ENCODE results near the gene C17orf107. TPM values are rescaled to one million over a fixed set of nuclear protein-coding genes. Genes with fewer than 3 reads are reported as not detected.

C17orf107 gene
- total and polyA plus RNA-seq, 9 of the 15 experiments (the other 6 are each of a cell fraction or from before 2014, with no cell fraction given), result 0.05 to 0.29 (median 0.07) TPM; not detected in 4

DNA sequence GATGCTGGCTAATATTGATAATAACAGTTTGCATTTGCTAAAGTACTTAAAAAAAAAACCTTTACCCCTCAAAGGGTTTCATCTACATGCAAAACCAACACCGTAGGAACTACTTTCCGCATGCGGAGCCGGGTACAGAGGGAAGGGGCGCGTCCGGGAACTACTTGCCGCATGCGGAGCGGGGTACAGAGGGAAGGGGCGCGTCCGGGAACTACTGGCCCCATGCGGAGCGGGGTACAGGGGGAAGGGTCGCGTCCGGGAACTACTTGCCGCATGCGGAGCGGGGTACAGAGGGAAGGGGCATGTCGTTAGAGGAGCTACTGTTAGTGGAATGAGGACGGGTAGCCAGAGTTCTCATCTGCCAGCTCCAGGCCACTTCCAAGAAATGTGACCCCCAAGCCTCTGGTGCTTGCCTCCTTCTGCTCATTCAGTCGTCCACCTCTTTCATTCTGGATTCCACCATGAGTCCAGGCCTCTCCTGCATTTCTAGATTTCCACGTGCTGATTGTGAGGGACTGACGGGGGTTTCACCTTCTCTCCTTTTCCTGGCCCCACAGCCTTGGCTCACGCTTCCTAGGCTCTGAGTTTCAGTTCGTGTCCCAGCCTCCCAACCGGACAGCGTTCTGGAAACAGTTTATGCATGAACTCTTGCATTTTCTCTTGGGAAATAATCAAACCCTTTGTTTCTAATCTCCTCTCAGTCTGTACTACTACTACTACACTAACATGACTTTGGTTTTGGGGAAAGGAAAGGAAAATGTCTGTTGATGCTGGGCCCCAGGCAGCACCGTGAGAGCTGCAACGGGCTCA is 39.3 kb upstream of the C17orf107 start:
- no peak overlapping the region for H2AFZ ChIP-seq (ENCODE audit: low read depth, low read length)
- CTCF ChIA-PET (ENCODE audit: low intra/inter-chr PET ratio), result no interaction called here
- H3K9me1 ChIP-seq (ENCODE audit: control insufficient read depth, insufficient read depth, low read length), result no peaks in the 10 kb centered on the region

More for the DNA sequence above, 39.3 kb upstream of the C17orf107 start:
- Histone ChIP-seq H3K4me1 (replicated peaks in 1 of 2; ENCODE audit: control insufficient read depth in 2 of 2, insufficient read depth in 2 of 2, low read length in 2 of 2) (peaks cover 8 to 10% of the 10 kb centered on the region in 2 experiments; a peak in 4 of 5 replicates), H4K20me1 (replicated peaks; ENCODE audit: control insufficient read depth, insufficient read depth, low read length) (no peaks in the 10 kb centered on the region; the same call in none of the 2 replicates), H3K27me3 (ENCODE audit: control insufficient read depth in 2 of 2, insufficient read depth in 2 of 2, low read length in 2 of 2) (no peaks in the 10 kb centered on the region), H3K27ac (ENCODE audit: extremely low read depth, low read depth, low read length) (no peak overlapping the region), H3K9ac (ENCODE audit: insufficient read depth in 1 of 2, low read depth in 2 of 2, low read length in 2 of 2) (no peak overlapping the region), H3K79me2 (ENCODE audit: control insufficient read depth, insufficient read depth, low read length) (peaks cover 22% of the 10 kb centered on the region; the same call in 2 of the 3 replicates), H3K36me3 (ENCODE audit: control insufficient read depth, insufficient read depth, low read length) (peaks cover 26% of the 10 kb centered on the region; the same call in 2 of the 3 replicates), H3K9me3 (replicated peaks; ENCODE audit: control insufficient read depth, insufficient read depth, low read depth, low read length) (no peaks in the 10 kb centered on the region), H3K4me2 (ENCODE audit: insufficient read depth, low read length) (no peak overlapping the region), H3K4me3 (no peak overlapping the region)
- BruUV-seq (replicated peaks), result no TSS peak
- intact Hi-C loops (cut with micrococcal nuclease), result no loop called here
- 93% methylated on average over 19 of the region's 32 CpGs for WGBS (ENCODE audit: insufficient coverage, low coverage, missing lambda C conversion rate)
- FAIRE-seq (no peak), DNase-seq (ENCODE audit: extremely low read depth in 1 of 4, low spot score in 3 of 4) (no peak), ATAC-seq (no peak)
- POLR2A ChIA-PET, result interaction anchor here (0.9 kb wide), 1 partner anchor 10 kb away, joined by 3 read pairs; no protein-coding TSS in a partner anchor
- in situ Hi-C loops (cut with MboI), result no loop called here
- TF ChIP-seq, protein P1, sequence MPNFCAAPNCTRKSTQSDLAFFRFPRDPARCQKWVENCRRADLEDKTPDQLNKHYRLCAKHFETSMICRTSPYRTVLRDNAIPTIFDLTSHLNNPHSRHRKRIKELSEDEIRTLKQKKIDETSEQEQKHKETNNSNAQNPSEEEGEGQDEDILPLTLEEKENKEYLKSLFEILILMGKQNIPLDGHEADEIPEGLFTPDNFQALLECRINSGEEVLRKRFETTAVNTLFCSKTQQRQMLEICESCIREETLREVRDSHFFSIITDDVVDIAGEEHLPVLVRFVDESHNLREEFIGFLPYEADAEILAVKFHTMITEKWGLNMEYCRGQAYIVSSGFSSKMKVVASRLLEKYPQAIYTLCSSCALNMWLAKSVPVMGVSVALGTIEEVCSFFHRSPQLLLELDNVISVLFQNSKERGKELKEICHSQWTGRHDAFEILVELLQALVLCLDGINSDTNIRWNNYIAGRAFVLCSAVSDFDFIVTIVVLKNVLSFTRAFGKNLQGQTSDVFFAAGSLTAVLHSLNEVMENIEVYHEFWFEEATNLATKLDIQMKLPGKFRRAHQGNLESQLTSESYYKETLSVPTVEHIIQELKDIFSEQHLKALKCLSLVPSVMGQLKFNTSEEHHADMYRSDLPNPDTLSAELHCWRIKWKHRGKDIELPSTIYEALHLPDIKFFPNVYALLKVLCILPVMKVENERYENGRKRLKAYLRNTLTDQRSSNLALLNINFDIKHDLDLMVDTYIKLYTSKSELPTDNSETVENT (CRISPR knock-in tag; IDR thresholded peaks at IDR 0.05), result no peak
- TF ChIP-seq GTF2E2 (tag; IDR thresholded peaks at IDR 0.05) (no peak), NFRKB (IDR thresholded peaks at IDR 0.05; ENCODE audit: low read depth) (no peak), MTA2 (IDR thresholded peaks at IDR 0.05; ENCODE audit: low read depth) (no peak), CREBBP (IDR thresholded peaks at IDR 0.05; ENCODE audit: low read depth, low read length) (no peak), ZBED1 (IDR thresholded peaks at IDR 0.05) (no peak), XRCC5 (IDR thresholded peaks at IDR 0.05; ENCODE audit: low read depth, low read length) (no peak), ZNF143 (CRISPR knock-in tag; IDR thresholded peaks at IDR 0.05) (no peak), RAD51 (IDR thresholded peaks at IDR 0.05; ENCODE audit: borderline replicate concordance, low read depth) (no peak), NRF1 (conservative IDR thresholded peaks at IDR 0.05 in 1 of 2, IDR thresholded peaks at IDR 0.05 in 1 of 2) (no peak), CHCHD3 (CRISPR knock-in tag; IDR thresholded peaks at IDR 0.05) (no peak), BACH1 (tag; IDR thresholded peaks at IDR 0.05) (no peak), ZNF384 (IDR thresholded peaks at IDR 0.05; ENCODE audit: low read depth, low read length) (no peak)
